Activated CD8-positive, alpha-beta memory T cell treated with anti-CD3 and anti-CD28 coated beads, Interleukin-2, amount 50 U/mL, for 4 hours (primary cell): ENCODE results near the gene CNOT1.
"Not testable (repeated sequence)": the region's sequence is repeated elsewhere in the genome, so short reads cannot be mapped to it uniquely, and the experiment has no call there.

ENCODE experiments used
- DNase-seq: peaks from one replicate; pipeline ENCODE4 v3.0.0-alpha.2; 2020

Gene CNOT1

DNA sequence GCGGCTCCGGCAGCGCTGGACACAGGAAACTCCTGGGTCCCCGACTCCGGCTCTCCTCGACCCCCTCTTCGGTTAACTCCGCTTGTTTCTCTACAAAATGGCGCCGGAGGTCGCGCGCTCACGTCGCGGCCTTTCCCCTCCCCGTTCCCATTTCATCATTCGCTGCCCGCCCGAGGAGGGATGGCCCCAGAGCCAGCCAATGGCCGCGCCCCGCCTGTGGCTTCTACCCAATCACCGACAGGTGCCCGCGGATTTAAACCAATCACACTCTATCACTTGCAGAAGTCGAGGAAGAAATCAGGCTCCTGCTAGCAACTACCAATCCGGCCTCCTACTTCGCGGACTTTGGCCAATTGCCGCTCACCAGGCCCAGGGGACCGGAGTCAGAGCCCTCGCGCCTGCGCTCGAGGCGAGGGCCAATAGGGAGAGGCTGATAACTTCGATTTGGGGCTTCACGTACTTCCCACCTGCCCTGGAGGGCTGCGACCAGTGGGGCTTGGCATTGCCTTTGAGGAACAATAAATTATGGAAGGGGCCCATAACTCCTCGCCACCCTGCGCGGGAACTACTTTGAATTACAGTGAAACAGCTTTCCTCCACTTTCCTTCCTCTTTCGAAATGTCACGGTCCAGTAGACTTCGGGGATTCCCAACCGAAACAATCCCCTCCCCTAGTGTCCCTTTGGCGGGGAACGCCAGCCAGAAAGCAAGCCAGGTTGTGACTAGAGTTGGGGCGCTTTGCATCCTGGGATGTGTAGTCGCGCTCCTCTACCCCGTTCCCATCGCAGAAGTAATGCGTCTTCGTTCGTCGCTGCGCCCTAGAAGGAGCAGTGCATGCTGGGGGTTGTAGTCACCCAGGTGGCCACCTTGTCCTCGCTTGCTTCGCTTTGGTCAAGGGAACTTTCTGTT lies at the start of gene CNOT1:
Gene CNOT1 (minus strand): TSS at position 94 of the 908 bp plus-strand sequence. CDS start 30,489 bp downstream, outside the sequence.
- peak; percentile 95 for DNase-seq

DNA sequence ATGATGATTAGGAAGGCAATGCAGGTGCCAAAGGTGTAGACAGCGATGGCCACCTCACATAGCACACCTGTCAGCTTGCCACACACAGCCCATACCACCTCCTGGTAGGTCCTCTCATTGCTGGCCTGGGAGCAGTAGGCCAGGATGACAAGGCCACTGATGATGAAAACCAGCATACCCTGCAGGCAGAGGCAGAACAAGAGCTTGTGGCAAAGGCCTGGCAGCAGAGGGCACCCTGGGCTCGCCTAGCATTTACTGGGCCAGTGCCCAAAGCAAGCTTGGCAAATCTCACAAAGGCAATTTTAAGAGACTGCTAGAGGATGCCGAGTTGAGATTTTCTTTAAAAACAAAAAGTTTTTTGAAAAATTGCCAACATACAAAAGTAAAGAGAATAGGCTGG lies 49.1 kb upstream of the CNOT1 start:
- DNase-seq: no peak

DNA sequence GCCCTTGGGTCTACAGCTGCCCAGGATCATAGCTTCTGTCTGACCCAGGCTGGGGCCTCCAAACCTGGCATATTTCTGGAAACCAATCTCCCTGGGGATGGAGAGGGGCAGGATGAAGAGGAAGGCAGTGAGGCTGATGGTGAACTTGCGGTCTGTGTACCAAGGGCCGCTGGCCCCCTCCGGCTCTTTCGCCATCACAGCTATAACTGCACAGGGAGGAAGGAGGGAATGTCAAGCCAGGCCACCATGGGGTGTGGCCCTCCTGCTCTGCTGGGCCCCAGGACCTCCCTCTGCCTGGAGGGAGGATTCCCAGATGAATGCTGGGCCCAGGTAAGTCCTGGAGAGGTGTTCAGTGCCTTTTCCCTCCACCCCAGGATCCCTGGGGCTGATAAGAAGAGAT lies 48.6 kb upstream of the CNOT1 start:
- DNase-seq: no peak

DNA sequence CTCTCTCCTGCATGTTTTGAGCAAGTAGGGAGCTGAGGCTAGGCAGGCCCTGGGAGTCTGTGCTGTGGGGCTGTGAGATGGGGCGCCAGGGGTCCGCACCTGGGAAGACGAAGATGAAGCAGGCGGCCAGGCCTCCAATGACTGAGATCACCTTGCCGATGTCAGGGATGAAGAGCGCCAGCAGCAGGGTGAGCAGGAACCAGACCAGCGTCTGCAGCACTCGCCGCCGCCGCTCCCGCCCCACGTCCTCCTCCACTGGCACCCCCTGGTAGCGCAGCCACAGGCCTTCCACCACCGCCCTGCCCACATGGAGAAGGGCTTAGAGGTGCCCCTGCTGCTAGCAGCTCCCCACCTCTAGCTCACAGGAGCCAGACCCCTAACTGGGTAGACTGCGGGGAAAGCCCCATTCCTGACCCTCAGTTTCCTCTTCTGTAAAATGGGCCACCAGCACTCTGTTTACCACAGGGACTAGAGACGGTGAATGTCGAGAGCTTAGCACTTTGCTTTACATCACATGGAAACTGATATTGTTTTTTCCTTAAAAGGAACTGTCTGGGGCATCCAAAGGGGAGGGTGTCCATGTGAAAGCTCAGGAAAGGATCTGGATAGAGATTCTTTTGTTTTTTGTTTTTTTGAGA lies 41.4 kb upstream of the CNOT1 start:
- no peak for DNase-seq

DNA sequence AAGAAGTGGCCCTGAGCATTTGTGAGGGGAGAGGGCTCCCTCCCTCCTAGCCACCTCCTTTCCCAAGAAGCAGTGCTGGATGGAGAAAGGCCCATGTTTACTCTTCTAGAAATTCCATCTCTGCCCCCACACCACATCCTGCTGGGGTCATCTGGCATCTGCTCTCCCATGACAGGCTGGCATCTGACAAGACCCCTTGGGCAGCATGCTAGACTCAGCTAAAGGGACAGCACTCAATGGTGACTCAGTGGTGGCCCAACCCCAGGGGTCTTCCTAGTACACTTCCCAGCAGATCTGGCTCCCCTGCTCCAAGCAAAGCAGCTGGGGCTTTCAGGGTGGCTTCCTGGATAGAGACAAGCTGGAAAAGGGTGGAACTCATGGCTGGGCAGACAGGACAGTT lies 40.6 kb upstream of the CNOT1 start:
- DNase-seq: no peak

DNA sequence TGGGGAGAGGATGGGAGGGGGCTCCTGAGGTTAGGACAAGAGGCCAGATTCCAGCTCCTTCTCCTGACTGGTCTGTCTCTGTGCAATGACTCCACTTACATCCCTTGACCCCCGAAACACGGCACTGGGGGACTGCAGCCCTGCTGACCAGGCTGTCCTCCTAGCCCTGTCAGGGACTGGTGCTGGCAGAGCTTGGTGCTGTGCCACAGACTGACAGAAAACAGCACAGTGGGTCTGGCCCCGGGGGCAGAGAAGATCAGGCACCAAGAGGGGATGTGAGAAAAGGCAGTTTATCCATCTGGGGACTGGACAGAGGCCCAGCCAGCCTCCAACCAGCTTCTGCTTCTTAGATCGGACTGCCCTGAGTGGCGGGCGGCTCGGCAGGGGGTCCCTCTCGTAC lies 35.6 kb upstream of the CNOT1 start:
- DNase-seq: no peak

DNA sequence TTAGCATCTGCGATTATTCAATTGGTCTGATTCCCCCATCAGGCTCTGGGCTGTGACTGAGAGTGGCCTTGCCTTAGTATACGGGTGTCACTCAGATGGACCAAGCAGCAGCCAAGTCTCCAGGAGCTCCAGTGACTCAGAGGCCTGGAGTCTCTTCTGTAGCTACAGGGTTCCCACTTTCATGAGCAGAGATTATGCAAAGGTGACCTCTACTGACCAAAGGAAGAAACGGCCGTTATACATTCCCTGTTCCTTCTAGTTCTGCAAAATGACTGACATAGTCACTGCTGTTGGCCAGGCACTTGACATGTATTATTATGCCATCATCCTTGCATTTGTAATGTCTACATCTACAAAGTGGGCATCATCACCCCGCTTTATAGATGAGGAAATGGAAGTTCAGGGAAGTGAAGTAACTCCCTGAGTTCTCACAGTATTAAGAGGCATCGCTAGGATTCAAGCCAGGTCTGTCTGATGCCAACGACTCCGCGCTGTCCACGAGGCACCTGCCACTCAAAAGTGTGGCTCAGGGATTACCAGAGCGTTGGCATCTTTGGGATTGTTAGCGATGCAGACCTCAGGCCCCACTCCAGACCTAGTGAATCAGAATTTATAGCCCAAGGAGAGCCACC lies 31.7 kb upstream of the CNOT1 start:
- no peak for DNase-seq

DNA sequence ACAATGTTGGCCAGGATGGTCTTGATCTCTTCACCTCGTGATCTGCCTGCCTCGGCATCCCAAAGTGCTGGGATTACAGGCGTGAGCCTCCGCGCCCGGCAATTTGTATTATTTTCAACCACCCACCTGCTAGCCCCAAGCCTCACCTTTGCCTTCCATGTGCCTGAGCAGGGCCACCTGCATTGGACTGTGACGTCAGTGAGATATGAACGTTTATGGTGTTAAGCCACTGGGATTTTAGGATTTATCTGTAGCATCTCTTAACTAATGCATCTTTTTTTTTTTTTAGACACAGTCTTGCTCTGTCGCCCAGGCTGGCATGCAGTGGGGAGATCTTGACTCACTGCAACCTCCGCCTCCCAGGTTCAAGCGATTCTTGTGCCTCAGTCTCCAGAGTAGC lies 30.3 kb upstream of the CNOT1 start:
- DNase-seq: not testable (repeated sequence)

DNA sequence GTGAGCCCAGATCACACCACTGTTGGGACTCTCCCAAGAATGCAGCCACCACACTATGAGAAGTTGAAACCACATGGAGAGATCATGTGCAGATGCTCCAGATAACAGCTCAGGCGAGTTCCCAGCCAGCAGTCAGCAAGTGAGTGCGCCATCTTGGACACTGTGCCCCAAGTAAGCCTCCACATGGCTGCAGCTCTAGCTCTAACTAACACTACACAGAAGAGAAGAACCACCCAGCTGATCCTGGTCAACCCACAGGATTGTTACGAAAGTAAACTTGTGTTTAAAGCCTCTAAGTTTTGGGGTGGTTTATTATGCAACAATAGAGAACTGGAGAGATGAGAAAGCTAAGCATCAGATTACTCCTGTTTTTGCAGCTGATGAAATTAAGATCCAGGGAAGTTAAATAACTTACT lies 29.2 kb upstream of the CNOT1 start:
- no peak for DNase-seq

DNA sequence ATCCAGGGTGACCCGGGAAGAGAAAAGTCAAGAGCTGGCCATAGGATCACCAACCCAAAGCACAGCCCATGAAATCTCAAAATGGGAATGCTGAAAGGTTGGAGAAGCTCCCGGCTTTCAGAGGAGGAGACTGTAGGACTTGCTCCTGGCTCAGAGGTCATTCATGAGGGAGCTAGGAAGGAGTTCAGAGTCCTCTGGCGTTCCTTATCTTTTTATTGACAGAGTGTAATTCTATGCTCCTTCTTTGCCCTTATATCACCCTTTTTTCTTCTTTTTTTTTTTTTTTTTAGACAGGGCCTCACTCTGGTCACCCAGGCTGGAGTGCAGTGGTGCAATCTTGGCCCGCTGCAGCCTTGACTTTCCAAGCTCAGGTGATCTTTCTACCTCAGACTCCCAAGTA lies 27.3 kb upstream of the CNOT1 start:
- DNase-seq: no peak

DNA sequence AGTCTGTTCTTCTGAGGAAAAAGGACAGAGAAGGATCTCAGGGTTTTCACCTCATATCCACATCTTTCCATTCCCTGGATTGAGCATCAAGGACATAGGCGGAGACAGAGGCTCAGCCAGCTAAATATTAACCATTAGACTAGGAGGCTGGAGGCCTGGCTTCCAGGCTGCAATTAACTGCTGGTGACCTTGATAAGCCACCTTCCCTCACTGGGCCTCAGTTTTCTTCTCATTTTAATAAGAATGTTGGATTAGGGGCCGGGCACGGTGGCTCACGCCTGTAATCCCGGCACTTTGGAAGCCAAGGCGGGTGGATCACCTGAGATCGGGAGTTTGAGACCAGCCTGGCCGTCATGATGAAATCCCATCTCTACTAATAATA lies 25.6 kb upstream of the CNOT1 start:
- no peak for DNase-seq

DNA sequence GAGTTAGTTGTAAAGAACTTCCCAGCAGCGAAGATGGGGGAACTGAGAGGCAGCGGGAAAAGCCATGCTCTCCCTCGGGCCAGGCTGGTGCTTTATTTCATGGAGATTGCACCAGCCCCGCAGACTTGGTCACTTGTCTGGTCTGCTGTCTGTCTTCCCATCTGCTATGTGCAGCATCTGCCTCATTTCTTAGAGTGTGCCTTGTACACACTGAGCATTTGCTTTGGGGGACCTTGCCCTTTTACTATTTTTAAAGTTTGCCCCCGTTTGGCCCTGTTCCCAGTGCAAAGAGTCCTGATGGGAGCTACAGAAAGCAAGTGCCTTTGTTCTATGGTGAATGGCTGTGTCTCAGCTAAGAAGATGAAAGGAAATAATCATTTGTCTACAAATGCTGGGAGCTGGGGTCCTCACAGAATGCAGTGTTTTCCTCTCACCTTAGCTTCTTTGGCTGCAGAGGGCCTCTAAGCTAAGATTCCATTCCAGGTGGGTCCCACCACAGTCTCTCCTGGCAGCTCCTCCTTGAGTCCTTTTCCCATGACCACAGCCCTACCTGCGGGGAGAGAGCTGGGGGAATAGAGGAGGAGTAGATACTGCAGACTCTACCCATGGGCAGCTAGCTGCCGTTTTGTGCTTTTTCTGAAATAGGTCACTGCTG lies 25.1 kb upstream of the CNOT1 start:
- no peak for DNase-seq

DNA sequence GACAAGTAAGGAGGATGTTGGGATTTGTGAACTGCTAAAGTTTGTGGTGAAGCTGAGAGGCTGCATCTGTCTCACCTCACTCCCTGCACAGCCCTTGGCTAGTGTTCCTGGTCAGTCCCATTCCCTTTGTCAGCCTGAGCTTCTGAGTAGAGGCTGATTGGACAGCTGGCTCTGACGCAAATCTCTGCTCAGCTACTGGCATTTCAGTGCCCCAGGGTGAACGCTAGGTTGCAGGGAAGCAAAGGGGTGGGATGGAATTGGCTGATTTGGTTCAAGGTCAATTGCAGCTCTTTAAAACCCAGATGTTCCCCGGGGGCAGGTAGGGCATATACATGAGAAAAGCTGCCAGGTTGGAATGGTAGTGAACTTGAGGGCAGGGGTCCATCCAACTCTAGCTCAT lies 23.1 kb upstream of the CNOT1 start:
- DNase-seq: no peak

DNA sequence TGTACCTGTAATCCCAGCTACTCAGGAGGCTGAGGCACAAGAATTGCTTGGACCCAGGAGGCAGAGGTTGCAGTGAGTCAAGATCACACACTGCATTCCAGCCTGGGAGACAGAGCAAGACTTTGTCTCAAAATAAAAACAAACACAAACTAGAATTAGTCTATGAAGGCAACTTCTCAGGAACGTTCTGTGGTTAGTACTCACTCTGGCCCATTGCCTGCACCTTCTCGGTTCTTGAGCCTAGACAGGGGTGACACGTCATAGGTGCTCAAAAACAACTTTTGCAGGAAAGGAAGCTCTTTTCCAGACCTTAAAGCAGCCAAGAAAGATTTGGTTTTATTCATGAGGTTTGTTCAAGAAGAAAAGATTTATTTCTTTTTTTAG lies 22.3 kb upstream of the CNOT1 start:
- DNase-seq: no peak

DNA sequence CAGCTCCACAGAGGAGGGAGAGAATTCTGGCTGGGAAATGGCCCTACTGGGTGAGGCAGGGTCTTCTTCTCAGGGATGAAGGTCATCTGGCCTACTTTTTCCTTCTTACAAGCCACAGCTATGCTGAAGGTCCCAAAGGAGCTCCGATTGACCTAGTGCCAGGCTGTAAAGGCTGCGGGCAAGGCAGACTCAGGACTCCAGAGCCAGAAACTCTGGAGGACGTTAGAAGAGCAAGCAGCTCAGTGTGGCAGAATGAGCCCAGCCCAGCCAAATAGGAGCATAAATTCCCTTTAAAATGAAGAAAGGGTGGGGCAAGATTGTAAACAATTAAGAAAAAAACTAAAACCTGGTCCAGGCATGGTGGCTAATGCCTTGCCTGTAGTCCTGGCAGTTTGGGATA lies 20.1 kb upstream of the CNOT1 start:
- no peak for DNase-seq

DNA sequence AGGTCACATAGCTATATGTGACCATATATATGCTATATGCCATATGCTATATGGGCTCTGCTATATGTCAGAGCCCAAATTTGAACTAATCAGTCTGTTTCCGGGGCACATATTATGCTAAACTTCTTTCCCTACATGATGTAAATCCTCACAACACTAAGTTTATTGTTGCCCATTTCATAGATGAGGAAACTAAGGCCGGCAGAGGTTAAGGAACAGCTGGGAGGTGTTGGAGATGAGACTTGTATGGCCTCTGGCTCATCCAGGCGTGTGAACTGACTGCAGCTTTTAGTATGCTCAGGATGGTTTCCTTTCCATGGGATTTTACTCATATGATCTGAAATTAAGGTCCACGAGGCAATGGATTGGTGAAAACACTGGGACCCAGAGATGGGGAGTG lies 17.5 kb upstream of the CNOT1 start:
- DNase-seq: no peak

DNA sequence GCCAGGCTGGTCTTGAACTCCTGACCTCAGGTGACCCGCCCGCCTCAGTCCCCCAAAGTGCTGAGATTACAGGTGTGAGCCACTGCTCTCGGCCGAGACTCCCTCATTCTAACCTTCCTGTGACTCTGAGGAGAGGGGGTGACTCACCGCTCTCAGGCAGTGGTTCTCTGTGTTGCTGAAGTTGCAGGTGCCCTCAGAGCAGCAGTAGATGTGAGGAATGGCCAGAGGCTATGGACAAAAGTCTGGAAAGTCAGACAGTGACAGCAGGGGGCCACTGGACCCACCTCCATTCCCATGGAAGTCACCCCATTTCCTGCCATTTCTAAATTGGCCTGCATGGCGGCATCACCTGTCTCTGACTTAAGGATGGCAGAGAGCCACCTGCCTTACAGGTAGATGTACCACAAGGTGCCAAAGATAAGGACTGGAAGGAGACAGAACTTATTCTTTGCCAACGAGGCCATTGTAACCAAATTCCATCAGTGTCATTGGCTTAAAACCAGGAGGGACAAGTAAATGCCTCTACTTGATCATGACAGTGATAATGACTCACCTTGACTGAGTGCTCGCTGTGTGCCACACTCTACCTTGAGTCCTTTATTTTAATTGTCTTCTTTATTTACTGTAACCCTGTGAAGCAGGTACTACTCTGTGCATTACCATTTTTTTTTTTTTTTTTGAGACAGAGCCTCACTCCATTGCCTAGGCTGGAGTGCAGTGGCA lies 15.3 kb upstream of the CNOT1 start:
- no peak for DNase-seq

DNA sequence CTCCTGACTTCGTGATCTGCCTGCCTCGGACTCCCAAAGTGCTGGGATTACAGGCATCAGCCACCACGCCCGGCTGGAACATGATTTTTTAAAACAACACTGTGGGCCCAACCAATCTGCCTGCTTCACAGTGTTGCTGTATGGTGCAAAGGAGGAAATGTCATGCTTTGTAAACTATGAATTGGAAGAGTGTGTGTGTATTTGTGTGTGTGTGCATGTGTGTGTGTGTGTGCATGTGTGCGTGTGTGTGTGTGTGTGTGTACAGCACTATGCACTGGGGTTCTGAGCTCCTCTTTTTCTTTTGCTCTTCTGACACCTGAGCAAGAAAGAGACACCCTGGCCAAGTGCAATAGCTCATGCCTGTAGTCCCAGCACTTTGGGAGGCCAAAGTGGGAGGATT lies 14.5 kb upstream of the CNOT1 start:
- no peak for DNase-seq

DNA sequence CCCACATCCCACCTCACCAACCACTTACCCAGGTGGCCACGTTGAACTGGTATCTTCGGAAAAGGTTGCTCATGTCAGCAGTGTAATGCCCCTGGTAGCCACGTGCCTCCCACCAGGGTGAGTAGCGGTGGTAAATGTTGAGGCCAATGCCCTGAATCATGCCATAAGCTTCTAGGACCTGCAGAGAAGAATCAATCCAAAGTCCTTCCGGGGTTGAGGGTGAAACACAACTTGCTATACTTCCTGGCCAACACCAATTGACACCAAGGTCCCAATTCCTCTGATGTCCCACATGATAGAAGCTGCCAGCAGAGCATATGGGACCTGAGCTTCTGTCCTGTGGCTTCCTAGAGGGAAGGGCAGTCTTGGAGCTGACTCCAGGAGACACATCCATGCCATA lies 11.3 kb upstream of the CNOT1 start:
- DNase-seq: no peak

DNA sequence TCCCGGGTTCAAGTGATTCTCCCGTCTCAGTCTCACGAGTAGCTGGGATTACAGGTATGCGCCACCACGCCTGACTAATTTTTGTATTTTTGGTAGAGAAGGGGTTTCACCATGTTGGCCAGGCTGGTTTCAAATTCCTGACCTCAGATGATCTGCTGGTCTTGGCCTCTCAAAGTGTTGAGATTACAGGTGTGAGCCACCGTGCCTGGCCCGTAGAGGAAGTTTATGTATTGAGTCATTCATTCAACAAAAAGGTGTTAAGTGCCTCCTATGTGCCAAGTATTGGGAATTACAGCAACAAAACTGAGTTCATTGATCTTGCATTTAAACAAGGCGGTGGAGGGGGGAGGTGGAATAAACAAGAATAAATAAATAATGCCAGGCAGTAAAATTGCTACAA lies 10.2 kb upstream of the CNOT1 start:
- DNase-seq: no peak

DNA sequence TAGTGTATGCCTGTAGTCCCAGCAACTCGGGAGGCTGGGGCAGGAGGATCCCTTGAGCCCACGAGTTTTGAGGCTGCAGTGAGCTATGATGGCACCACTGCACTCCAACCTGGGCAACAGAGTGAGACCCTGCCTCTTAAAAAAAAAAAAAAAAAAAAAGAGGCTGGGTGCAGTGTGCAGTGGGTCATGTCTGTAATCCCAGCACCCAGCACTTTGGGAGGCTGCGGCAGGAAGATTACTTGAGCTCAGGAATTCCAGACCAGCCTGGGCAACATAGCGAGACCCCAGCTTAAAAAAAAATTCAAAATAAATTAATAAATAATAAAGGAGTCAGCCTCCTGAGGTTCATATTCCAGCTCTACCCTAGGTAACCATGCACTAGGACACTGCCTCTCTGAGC lies 9.6 kb upstream of the CNOT1 start:
- no peak for DNase-seq

DNA sequence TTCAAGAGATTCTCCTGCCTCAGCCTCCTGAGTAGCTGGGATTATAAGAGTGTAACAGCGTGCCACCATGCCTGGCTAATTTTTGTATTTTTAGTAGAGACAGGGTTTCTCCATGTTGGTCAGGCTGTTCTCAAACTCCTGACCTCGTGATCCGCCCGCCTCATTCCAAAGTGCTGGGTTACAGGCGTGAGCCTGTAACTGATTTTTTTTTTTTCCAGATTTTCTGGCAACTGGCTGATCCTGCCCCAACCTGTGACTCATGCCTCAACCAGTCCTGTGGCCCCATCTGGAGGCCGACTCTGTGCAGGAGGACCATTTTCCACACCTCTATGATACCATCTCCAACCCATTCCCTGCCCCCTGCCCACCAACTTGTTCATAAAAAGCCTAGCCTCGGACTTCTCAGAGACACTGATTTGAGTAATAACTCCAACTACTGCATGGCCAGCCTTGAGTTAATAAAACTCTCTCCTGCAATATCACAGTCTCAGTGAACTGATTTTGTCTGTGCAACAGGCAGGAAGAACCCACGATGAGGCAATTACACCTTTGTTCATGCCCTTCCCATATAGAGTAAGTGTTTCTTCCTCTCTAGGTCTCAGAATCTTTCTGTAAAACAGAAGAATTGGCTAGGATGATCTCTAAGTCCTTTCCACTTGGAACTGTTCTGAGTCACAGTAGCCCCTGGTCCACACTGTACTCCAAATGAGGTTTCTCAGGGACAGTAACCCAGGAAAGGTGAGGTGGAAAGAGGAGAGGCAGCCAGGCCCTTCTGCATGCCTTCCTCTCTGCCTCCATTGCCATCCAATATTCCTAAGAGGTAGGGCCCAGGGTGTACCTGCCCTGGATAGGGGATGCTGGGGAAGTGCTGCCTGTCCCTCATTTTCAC lies 8.8 kb upstream of the CNOT1 start:
- DNase-seq: no peak
